Type B pancreatic cell (in vitro differentiated cells): ENCODE measurements around the gene LEF1. TPM values are rescaled to one million over a fixed set of nuclear protein-coding genes. Genes with fewer than 3 reads are reported as not detected.

Experiments
- DNase-seq: peaks from one replicate; pipeline ENCODE4 v3.0.0; 2021; ENCODE audit warnings: mixed read lengths; ENCODE audit not compliant: unreplicated experiment; ENCODE audit errors: extremely low spot score
- H3K27ac Mint-ChIP-seq: 2 replicates; pipeline ENCODE4 v1.8.0; 2021; ENCODE audit warnings: mild to moderate bottlenecking, mixed read lengths
- H3K27me3 Mint-ChIP-seq: 2 replicates; pipeline ENCODE4 v1.8.0; 2021; ENCODE audit warnings: mixed read lengths
- H3K36me3 Mint-ChIP-seq: 2 replicates; pipeline ENCODE4 v1.8.0; 2021; ENCODE audit warnings: mixed read lengths
- H3K4me1 Mint-ChIP-seq: one replicate; pipeline ENCODE4 v1.8.0; 2021; ENCODE audit warnings: mixed read lengths; ENCODE audit not compliant: unreplicated experiment
- H3K4me3 Mint-ChIP-seq: 2 replicates; pipeline ENCODE4 v1.8.0; 2021; ENCODE audit warnings: mild to moderate bottlenecking, mixed read lengths
- H3K9me3 Mint-ChIP-seq: 2 replicates; pipeline ENCODE4 v1.8.0; 2021; ENCODE audit warnings: mixed read lengths
- CTCF ChIP-seq: fragments of 200-600 bp; sonication (generic); conservative IDR thresholded peaks from 2 replicates; pipeline ENCODE4 v1.5.0; 2021; ENCODE audit warnings: antibody characterized with exemption, mild to moderate bottlenecking
- total RNA-seq: library from RNA; stranded (reverse); gene quantifications from 2 replicates; pipeline ENCODE4 v1.2.1, GENCODE V29; 2021; ENCODE audit warnings: low replicate concordance

The LEF1 gene
- total RNA-seq, 1 donor from 2014 or later = 66.1 TPM

- no peak for DNase-seq
- Mint-ChIP-seq H3K9me3 (no peaks in the 10 kb centered on the region), H3K36me3 (no peaks in the 10 kb centered on the region), H3K27me3 (peaks cover 15% of the 10 kb centered on the region), H3K4me3 (no peak overlapping the region), H3K4me1 (peaks cover 7% of the 10 kb centered on the region), H3K27ac (no peak overlapping the region)
- TF ChIP-seq CTCF = no peak
Measured at GRCh38 chr4:108180513-108180912, 11.8 kb upstream of the LEF1 start.

- no peak for TF ChIP-seq CTCF
- Mint-ChIP-seq H3K9me3 (no peaks in the 10 kb centered on the region), H3K27me3 (peaks cover 36% of the 10 kb centered on the region), H3K27ac (no peak overlapping the region), H3K36me3 (no peaks in the 10 kb centered on the region), H3K4me1 (peaks cover 21% of the 10 kb centered on the region), H3K4me3 (no peak overlapping the region)
- no peak for DNase-seq
Measured at GRCh38 chr4:108175966-108176365, 7.2 kb upstream of the LEF1 start.

- TF ChIP-seq CTCF = no peak
- Mint-ChIP-seq H3K4me3 (peak overlapping the region; percentile 92), H3K27me3 (peaks cover 47% of the 10 kb centered on the region), H3K9me3 (no peaks in the 10 kb centered on the region), H3K36me3 (no peaks in the 10 kb centered on the region), H3K27ac (no peak overlapping the region), H3K4me1 (peaks cover 30% of the 10 kb centered on the region)
- no peak for DNase-seq
Measured at GRCh38 chr4:108174856-108175255, 6.1 kb upstream of the LEF1 start.

- no peak for TF ChIP-seq CTCF
- Mint-ChIP-seq H3K36me3 (no peaks in the 10 kb centered on the region), H3K4me1 (peaks cover 38% of the 10 kb centered on the region), H3K9me3 (no peaks in the 10 kb centered on the region), H3K27ac (peak overlapping the region; percentile 88), H3K4me3 (peak overlapping the region; percentile 92), H3K27me3 (peaks cover 58% of the 10 kb centered on the region)
- DNase-seq = no peak
Measured at GRCh38 chr4:108173599-108174057, 4.9 kb upstream of the LEF1 start.

GRCh38 chr4:108172753-108173598 lies 4.2 kb upstream of the LEF1 start:
- Mint-ChIP-seq H3K27ac (peak overlapping the region; percentile 88), H3K27me3 (peaks cover 61% of the 10 kb centered on the region)

More at GRCh38 chr4:108172753-108173598, 4.2 kb upstream of the LEF1 start:
- peaks cover 38% of the 10 kb centered on the region for H3K4me1 Mint-ChIP-seq
- H3K4me3 Mint-ChIP-seq = peak overlapping the region; percentile 92
- H3K9me3 Mint-ChIP-seq = no peaks in the 10 kb centered on the region
- peak; percentile 34 for TF ChIP-seq CTCF
- peak; percentile 83 for DNase-seq
- H3K36me3 Mint-ChIP-seq = no peaks in the 10 kb centered on the region
